Subcutaneous adipose tissue (tissue), 4 donors: ENCODE measurements around the gene SIM2. TPM values are rescaled to one million over a fixed set of nuclear protein-coding genes. Genes with fewer than 3 reads are reported as not detected.

ENCODE experiments used
- total RNA-seq, 4 donors: library from RNA; depleted of rRNA; stranded (reverse); fragments of >200 nt; gene quantifications; one replicate each; pipeline ENCODE4 v1.1.0, GENCODE V29; 2016
- TF ChIP-seq, protein P1 (sequence below): fragments of 450-650 bp; IDR thresholded peaks from one replicate; pipeline ENCODE4 v1.5.1; 2016; ENCODE audit warnings: low read depth, mild to moderate bottlenecking, control low read depth, antibody characterized with exemption, moderate library complexity

Gene SIM2
- total RNA-seq, 4 donors from 2014 or later = not detected

DNA sequence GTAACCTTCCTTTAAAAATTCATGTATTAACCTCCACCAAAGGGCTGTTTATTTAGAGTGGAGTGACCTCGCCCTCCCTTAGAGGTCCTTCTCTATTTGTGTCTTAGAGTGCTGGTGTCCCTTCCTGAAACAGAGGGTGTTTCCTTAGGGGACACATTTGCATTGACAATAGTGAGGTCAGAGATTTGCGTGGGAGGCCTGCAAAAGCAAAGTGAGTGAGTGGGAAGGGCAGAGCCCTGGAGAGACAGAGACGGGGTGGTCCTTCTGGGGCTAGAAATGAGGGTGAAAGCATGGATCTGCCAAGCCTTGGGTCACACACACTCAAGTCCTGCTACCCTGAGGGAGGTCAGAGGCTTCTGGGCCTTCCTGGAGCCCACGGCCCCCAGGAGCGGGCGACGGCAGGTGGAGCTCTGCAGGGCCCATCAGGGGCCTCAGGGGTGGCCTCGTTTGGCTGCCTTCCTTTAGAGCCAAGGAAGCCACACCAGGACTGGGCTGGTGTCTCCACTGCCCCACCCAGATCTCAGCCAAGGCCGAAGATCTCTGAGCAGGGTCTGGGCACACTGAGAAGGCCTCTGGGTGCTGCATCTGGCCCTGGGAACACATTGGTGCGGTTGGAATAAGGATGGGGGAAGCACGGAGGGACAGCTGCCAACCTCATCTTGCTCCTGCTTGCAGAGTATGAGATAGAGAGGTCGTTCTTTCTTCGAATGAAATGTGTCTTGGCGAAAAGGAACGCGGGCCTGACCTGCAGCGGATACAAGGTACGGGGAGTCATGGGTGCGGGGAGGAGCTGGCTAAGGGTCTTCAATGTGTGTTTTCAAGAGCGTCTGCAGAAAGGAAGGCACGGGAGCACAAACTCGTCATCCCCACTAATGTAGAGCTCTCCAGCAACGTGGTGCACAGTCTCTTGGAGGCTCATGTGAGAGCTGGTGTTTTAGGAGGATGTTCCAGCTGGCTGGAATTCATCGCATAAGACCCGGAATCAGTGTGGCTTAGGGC is 23.8 kb downstream of the SIM2 start:
- TF ChIP-seq, protein P1, sequence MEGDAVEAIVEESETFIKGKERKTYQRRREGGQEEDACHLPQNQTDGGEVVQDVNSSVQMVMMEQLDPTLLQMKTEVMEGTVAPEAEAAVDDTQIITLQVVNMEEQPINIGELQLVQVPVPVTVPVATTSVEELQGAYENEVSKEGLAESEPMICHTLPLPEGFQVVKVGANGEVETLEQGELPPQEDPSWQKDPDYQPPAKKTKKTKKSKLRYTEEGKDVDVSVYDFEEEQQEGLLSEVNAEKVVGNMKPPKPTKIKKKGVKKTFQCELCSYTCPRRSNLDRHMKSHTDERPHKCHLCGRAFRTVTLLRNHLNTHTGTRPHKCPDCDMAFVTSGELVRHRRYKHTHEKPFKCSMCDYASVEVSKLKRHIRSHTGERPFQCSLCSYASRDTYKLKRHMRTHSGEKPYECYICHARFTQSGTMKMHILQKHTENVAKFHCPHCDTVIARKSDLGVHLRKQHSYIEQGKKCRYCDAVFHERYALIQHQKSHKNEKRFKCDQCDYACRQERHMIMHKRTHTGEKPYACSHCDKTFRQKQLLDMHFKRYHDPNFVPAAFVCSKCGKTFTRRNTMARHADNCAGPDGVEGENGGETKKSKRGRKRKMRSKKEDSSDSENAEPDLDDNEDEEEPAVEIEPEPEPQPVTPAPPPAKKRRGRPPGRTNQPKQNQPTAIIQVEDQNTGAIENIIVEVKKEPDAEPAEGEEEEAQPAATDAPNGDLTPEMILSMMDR = no peak

DNA sequence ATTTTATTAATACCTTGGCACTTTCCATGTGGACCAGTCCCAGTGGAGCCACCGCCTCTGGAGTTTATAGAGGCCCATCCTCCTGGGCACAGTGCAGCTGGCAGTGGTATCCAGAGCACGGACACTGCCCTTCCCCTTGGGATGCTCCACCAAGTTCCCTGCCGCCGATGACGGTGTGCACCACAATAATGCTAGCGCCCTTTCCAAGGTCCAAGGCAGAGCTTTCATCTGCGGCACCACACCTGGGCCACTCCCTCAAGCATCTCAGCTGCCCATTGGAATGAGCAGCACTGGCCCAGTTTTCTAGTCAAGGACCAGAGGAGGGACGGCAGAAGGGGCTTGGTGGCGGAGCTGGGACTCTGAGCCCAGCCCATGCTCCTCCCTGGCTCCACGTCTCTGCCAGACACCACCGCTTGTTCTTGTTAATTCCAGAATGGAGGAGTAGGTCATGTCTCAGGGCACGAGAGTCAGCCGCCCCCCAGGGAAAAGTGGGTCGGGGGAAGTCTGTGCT is 24.5 kb downstream of the SIM2 start:
- TF ChIP-seq, protein P1 = no peak

DNA sequence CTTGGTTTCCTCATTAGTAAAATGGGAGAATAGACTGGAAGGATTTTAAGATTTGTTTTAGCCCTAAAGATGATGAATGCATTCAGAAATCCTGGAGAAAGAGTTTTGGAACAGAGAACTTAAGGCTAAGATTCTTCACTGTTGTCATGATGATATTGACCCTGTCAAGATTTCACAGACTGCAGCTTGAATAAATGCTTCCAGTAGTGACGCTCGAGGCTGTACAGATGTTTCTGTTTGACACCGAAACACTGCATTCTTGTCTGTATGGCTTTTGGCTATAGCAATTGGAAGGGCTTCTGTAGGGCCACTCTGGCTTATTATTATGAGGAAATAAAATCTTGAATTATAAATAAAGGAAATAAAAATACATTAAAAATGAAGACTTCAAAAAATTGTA is 25.7 kb downstream of the SIM2 start:
- TF ChIP-seq, protein P1 = no peak

DNA sequence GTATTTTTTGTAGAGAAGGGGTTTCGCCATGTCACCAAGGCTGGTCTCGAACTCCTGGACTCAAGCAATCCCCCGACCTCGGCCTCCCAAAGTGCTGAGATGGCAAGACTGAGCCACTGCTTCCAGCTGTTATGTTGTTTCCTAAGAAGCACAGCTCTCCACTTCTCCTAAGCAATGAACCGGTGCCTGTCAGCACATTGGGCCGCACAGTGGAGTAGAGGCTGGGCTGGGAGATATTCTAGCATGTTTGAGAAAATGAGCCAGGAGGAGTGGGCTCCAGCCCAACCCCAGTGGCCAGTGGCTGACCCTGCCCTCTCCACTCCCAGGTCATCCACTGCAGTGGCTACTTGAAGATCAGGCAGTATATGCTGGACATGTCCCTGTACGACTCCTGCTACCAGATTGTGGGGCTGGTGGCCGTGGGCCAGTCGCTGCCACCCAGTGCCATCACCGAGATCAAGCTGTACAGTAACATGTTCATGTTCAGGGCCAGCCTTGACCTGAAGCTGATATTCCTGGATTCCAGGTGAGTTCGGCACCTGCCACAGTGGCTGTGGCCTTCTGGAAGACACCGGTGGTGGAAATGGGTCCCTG is 27.0 kb downstream of the SIM2 start:
- TF ChIP-seq, protein P1 = no peak

DNA sequence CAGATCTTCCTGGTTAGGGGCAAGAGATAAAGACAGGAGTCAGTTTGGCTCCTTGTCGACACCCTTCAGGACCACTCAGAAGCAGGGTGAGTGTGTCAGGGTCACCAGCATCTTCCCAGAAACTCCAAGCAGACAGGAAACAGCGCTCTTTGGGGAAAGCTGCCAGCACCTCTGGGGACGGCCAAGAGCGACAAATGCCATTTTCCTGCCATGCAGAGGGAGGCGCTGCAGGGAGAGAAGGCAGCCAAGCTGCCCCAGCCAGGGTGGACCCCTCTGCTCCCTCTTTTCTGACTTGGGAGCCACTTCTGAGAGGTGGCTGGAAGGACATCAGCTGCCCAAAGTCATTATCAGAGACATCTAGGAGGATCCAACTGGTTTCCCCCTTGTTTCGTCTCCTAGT is 29.0 kb downstream of the SIM2 start:
- TF ChIP-seq, protein P1 = no peak

DNA sequence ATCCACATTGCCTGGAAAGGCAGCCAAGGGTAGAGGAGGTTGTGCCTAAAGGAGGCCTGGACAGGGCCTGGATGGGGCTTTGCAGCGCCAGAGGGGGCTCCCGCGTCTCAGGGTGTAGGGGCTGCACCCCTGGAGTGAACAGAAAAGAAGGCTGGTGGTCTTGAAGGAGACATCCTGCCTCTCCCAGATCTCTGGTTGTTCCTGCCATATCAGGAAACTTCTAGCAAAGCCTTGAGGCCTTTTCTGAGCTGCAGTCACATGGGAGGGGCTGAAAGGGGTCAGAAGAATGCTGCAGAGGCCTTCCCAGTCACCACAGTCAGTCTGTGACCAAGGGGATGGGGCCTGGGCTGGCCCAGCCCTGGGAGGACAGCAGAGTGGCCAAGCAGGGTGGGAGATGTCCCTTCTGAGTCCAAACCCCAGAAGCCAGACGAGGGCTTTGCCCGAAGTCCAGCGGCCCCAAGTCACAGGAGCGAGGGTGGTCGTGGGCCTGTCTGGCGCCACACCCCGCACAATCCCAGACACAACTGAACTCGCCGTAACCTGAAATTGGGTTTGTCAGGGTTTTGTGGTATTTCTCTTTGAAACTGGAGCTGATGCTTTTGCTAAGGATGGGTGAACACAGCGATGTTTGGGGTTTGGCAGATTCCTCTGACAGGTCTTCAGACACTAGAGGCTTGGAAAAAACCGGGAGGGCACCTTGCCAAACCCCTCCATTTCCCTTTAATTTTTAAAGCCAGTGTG is 29.6 kb downstream of the SIM2 start:
- TF ChIP-seq, protein P1 = no peak
